ENCODE measurements around the gene LRRC8E.
"Not testable (repeated sequence)": the region's sequence is repeated elsewhere in the genome, so short reads cannot be mapped to it uniquely, and the experiment has no call there.

Gene LRRC8E

GRCh38 chr19:7888826-7889217 lies 512 bp downstream of the LRRC8E start:
- DNase-seq: no peak

DNA sequence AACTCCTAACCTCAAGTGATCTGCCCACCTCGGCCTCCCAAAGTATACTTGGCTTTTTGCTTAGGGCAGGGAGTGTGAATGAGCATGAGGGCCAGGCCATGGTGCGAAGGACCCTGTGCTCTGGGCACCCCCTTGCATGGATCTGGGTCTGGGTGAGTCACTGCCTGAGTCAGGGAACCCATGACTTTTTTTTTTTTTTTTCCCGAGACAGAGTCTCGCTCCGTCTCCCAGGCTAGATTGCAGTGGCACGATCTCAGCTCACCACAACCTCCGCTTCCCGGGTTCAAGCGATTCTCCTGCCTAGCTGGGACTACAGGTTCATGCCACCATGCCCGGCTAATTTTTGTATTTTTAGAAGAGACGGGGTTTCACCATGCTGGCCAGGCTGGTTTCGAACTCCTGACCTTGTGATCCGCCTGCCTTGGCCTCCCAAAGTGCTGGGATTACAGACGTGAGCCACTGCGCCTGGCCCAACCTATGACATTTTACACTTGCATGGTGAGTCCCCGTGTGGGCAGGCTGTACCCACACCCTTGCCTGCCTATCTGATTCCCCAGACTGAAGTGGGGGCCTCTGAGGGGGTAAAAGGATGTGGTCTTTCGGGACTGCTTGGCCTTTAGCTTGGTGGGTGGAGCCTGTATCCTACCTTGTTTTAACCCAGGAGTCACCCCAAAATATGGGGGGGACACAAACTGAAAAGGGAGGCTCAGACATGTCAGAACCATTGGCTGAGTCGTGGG lies 5.2 kb downstream of the LRRC8E start:
- not testable (repeated sequence) for DNase-seq

GRCh38 chr19:7894612-7895309 lies 6.5 kb downstream of the LRRC8E start:
- peak; percentile 76 for DNase-seq

- DNase-seq: no peak
Observed at GRCh38 chr19:7895565-7895964, 7.3 kb downstream of the LRRC8E start.

- DNase-seq: no peak
Observed at GRCh38 chr19:7897292-7897691, 9.0 kb downstream of the LRRC8E start.

DNA sequence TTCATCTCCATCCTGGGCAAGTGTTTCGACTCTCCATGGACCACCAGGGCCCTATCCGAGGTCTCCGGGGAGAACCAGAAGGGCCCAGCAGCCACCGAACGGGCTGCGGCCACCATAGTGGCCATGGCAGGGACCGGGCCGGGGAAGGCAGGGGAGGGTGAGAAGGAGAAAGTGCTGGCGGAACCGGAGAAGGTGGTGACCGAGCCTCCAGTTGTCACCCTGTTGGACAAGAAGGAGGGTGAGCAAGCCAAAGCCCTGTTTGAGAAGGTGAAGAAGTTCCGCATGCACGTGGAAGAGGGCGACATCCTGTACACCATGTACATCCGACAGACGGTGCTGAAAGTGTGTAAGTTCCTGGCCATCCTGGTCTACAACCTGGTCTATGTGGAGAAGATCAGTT lies 10.7 kb downstream of the LRRC8E start:
- DNase-seq: no peak

DNA sequence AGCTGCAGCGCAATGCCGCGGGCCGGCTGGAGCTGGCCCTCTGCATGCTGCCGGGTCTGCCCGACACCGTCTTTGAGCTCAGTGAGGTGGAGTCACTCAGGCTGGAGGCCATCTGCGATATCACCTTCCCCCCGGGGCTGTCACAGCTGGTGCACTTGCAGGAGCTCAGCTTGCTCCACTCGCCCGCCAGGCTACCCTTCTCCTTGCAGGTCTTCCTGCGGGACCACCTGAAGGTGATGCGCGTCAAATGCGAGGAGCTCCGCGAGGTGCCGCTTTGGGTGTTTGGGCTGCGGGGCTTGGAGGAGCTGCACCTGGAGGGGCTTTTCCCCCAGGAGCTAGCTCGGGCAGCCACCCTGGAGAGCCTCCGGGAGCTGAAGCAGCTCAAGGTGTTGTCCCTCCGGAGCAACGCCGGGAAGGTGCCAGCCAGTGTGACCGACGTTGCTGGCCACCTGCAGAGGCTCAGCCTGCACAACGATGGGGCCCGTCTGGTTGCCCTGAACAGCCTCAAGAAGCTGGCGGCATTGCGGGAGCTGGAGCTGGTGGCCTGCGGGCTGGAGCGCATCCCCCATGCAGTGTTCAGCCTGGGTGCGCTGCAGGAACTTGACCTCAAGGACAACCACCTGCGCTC lies 11.6 kb downstream of the LRRC8E start:
- no peak for DNase-seq

DNA sequence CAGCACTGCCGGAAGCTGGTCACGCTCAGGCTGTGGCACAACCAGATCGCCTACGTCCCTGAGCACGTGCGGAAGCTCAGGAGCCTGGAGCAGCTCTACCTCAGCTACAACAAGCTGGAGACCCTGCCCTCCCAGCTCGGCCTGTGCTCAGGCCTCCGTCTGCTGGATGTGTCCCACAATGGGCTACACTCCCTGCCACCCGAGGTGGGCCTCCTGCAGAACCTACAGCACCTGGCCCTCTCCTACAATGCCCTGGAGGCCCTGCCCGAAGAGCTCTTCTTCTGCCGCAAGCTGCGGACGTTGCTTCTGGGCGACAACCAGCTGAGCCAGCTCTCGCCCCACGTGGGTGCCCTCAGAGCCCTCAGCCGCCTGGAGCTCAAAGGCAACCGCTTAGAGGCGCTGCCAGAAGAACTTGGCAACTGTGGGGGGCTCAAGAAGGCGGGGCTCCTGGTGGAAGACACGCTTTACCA lies 12.1 kb downstream of the LRRC8E start:
- DNase-seq: no peak

DNA sequence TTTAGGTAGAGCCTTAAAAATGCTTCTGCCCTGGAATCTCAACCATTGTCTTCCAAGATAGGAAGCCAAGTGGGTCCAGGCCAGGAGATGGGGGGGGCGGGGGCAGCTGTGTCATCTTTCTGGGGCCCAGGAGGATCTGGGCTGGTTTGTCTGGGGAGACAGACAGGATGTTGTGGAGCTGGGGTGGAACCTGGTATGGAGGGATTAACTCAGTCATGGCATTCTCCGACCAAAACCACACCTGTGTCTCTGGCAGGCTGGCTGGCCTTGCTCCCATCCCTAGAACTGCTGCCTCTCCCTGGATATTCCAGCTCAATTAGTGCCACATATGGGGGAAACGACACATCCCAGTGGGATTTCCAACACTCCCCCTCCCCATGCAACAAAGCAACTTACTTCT lies 12.6 kb downstream of the LRRC8E start:
- DNase-seq: no peak

DNA sequence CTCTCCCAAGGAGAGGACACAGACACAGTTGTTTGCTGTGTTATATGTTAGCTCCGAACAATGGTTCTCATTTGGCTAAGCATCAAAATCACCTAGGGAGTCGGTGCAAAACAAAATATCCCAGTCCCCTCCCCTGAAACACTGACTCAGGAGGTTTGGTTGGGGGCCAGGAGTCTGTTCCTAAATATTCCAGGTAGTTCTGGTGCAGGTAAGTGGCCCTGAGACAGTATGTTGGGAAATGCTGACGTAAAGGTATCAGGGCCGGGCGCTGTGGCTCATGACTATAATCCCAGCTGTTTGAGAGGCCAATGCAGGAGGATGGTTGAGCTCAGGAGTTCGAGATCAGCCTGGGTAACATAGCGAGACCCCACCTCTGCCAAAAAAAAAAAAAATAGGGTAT lies 13.0 kb downstream of the LRRC8E start:
- DNase-seq: no peak

DNA sequence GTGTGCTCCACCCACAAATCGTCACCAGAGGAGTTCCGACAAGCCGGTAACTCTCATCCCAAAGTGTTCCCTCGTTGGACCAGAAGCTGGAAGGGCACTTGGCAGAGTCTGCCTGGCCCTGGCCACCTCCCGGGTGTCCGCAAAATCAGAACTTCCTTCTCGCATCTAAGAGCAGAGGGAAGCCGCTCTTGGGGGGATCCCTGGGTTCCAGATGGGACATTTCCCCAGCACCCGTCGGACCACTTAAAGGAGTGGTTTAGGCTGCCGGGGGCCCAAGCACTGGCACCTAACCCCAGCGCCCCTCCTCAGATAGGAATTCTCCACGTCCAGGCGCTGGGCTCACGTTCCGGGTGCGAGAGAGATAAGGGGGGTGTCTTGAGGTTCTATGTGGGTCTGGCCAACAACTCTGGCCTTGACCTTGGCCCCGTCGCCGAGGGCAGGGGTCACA lies 14.5 kb downstream of the LRRC8E start:
- DNase-seq: no peak

DNA sequence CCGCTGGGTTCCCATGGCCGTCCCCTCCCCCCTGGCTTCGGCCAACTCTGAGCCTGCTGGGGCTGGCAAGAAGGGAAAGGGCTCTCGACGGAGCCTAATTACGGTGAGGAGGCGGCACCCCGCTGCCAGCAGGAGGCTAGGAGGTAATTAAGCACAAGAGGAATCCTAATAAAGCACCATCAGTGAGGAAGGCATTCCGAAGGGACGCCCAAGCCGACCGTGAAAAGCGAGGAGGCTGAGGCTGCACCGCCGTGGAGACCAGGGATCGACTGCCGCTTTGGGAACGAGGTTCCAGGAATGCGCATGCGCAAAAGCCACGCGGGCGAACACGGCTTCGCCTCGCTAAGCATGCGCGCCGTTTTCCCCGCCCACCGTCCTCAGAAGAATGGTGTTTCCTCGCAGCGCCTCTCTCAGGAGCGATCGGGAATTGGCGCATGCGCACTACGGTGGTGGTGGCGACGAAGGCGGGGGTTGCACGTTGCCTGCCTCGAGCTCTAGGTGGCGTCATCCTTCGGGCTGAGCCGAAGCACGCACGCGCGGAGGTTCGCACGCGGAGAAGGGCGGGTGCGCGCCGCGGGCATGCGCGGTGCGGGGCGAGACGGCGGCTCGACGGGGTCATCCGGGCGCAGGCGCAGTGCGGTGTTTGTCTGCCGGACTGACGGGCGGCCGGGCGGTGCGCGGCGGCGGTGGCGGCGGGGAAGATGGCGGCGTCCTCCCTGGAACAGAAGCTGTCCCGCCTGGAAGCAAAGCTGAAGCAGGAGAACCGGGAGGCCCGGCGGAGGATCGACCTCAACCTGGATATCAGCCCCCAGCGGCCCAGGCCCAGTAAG lies 15.1 kb downstream of the LRRC8E start, which contains the start of gene MAP2K7:
TSS of gene MAP2K7 (plus strand) at position 634 of the 830 bp plus-strand sequence. CDS start at position 702, 68 bp downstream.
- DNase-seq: peak; percentile 100

DNA sequence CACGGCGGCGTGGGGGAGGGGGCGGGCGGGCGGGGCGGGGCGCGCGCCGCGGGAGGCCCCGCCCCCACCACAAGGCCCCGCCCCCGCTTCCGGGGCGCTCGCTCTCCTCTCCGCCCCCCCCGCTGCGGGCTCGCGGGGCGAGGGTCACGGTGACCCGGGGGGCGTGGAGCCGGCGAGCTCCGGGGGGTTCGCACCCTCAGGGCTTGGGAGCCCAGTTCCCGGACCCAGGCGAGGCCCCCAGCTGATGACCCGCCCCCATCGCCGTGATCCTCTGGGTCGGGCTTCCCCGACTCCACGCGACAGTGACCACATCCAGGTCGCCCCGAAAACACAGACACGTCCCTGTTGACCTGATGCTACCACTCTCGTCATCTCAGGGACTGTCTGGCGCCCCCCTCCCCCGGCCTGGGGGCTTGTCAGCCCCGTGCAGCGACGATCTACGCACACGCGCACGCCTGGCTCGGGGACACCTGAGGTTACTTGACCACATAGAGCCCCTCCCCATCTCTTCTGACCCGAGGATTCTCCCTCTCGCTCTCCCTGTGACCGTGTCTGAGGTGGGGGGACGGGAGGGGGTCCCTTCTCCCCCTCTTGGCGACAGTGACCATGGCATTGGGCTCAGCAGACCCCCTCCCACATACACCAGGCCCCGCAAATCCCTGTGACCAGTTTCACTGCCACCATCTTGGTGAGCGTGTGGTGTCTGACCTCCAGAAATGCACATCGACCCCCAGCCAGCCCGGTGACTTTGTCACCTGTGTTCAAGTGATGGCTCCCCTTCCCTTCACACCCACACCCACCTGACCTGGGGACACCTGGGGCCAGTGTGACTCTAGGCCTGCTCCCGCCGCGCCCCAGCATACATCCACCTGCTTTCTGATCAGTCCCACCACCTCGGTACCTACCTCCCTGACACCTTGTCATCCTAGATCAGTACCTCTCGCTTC lies 16.0 kb downstream of the LRRC8E start:
- DNase-seq: peak; percentile 63

DNA sequence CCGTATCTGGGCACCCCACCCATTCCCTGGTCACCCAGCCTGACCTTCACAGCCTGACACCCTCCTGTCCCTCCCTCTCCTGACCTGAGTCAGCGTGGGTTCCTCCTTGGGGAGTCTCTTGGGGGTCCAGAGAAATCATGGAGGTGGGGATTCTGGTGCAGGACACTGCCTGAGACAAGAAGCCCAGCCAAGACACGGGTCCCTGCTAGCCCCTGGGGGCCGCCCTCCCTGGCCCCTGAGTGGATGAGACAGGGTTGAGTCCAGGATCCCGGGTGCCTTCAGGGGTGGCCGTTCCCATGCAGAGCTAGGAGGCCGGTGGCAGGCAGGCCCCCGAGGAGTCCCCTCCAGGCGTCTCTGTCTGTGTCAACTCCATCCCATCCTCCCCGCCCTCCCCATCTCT lies 17.0 kb downstream of the LRRC8E start:
- DNase-seq: no peak

- no peak for DNase-seq
Observed at GRCh38 chr19:7905859-7906258, 17.5 kb downstream of the LRRC8E start.

- no peak for DNase-seq
Observed at GRCh38 chr19:7907122-7907521, 18.8 kb downstream of the LRRC8E start.

GRCh38 chr19:7907544-7907943 lies 19.2 kb downstream of the LRRC8E start:
- DNase-seq: no peak

DNA sequence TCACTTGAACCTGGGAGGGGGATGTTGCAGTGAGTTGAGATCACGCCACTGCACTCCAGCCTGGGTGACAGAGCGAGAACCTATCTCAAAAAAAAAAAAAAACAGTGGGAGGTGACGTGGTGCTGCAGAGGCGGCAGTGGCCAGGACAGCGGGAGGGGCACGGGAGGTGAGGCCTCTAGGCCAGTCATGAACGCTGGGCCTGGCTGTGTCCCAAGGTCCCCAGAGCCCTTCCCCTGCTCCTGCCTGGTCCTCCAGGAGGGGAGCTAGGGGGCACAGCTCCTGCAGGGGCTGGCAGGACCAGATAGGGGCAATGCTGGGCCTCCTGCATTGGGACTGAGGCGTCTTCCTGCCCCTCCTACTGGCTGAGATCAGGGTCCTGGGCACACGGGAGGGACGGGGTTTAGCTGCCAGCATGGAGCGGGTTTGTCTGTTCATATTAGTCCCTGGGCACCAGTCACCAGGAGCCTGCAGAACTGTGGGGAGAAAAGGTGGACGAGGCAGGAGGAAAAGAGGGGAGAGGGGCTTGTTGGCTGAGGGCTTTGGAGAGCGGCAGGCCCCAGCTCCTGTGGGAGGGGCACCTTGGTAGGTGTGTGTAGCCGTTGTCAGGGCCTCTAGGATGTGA lies 19.9 kb downstream of the LRRC8E start:
- DNase-seq: no peak

- DNase-seq: no peak
Observed at GRCh38 chr19:7908742-7909461, 20.6 kb downstream of the LRRC8E start.

- DNase-seq: no peak
Observed at GRCh38 chr19:7909471-7910067, 21.3 kb downstream of the LRRC8E start.

Data from RPMI8226 (cell line).